ENCODE results near the gene ZNF888. TPM values are rescaled to one million over a fixed set of nuclear protein-coding genes. Genes with fewer than 3 reads are reported as not detected.
"Not testable (repeated sequence)": the region's sequence is repeated elsewhere in the genome, so short reads cannot be mapped to it uniquely, and the experiment has no call there.

Gene ZNF888
- total RNA-seq, 4 donors from 2014 or later, result 1.9 to 4.6 (median 2.9) TPM

GRCh38 chr19:52889931-52890330, 33.3 kb downstream of the ZNF888 start:
- TF ChIP-seq POLR2A (IDR thresholded peaks at IDR 0.05) (no peak), CTCF (IDR thresholded peaks at IDR 0.05) (no peak), EP300 (IDR thresholded peaks at IDR 0.05) (no peak)
- Histone ChIP-seq H3K27me3 (no peaks in the 10 kb centered on the region), H3K9me3 (no peaks in the 10 kb centered on the region), H3K36me3 (peaks cover 3 to 91% (median 8%) of the 10 kb centered on the region in 3 donors), H3K4me3 (no peak overlapping the region), H3K4me1 (no peaks in the 10 kb centered on the region), H3K27ac (no peak overlapping the region)
- no peak for DNase-seq (ENCODE audit: low spot score in 2 of 2)
- WGBS, 2 donors, result 89 to 94% methylated on average over 4 of the region's 4 CpGs

GRCh38 chr19:52889076-52889475, 34.2 kb downstream of the ZNF888 start:
- peaks cover 0 to 7% (median 0%) of the 10 kb centered on the region in 4 donors for H3K9me3 ChIP-seq
- H3K27ac ChIP-seq, result no peak overlapping the region
- H3K27me3 ChIP-seq, result no peaks in the 10 kb centered on the region
- no peaks in the 10 kb centered on the region for H3K4me1 ChIP-seq
- DNase-seq (ENCODE audit: low spot score in 2 of 2), result no peak
- WGBS, 2 donors, result 74 to 75% methylated on average over 7 of the region's 7 CpGs
- TF ChIP-seq POLR2A (IDR thresholded peaks at IDR 0.05), result no peak
- no peak for TF ChIP-seq EP300 (IDR thresholded peaks at IDR 0.05)
- TF ChIP-seq CTCF (IDR thresholded peaks at IDR 0.05), result no peak
- H3K4me3 ChIP-seq, result no peak overlapping the region
- peaks cover 3 to 93% (median 12%) of the 10 kb centered on the region in 3 donors for H3K36me3 ChIP-seq

GRCh38 chr19:52880895-52881389, 42.3 kb downstream of the ZNF888 start:
- H3K9me3 ChIP-seq, result peaks cover 3 to 78% (median 11%) of the 10 kb centered on the region in 4 donors
- no peaks in the 10 kb centered on the region for H3K27me3 ChIP-seq
- peaks cover 5 to 90% (median 36%) of the 10 kb centered on the region in 3 donors for H3K36me3 ChIP-seq
- 88 to 95% methylated on average over 11 of the region's 11 CpGs for WGBS, 2 donors
- no peak for DNase-seq (ENCODE audit: low spot score in 2 of 2)
- no peaks in the 10 kb centered on the region for H3K4me1 ChIP-seq
- no peak overlapping the region for H3K4me3 ChIP-seq
- TF ChIP-seq EP300 (IDR thresholded peaks at IDR 0.05) (no peak), POLR2A (IDR thresholded peaks at IDR 0.05) (no peak), CTCF (IDR thresholded peaks at IDR 0.05) (no peak)
- no peak overlapping the region for H3K27ac ChIP-seq

- not testable (repeated sequence) for H3K4me1 ChIP-seq; H3K27me3 ChIP-seq; H3K27ac ChIP-seq; H3K4me3 ChIP-seq; DNase-seq (ENCODE audit: low spot score in 2 of 2)
- Histone ChIP-seq H3K9me3 (peaks cover 0 to 11% (median 0%) of the 10 kb centered on the region in 4 donors), H3K36me3 (peaks cover 0 to 40% (median 0%) of the 10 kb centered on the region in 3 donors)
- 80 to 81% methylated on average over 6 of the region's 6 CpGs for WGBS, 2 donors
Measured at GRCh38 chr19:52872996-52873395, 50.2 kb downstream of the ZNF888 start.

GRCh38 chr19:52871466-52871865, 51.8 kb downstream of the ZNF888 start:
- WGBS, 2 donors, result 82% methylated on average over 3 of the region's 3 CpGs

GRCh38 chr19:52868031-52868430, 55.2 kb downstream of the ZNF888 start:
- WGBS, 2 donors, result 82 to 84% methylated on average over 11 of the region's 11 CpGs
- not testable (repeated sequence) for H3K9me3 ChIP-seq; H3K4me3 ChIP-seq; H3K27me3 ChIP-seq; DNase-seq (ENCODE audit: low spot score in 2 of 2); H3K4me1 ChIP-seq; H3K27ac ChIP-seq
- H3K36me3 ChIP-seq, result peaks cover 0 to 31% (median 0%) of the 10 kb centered on the region in 3 donors

More at GRCh38 chr19:52871466-52871865, 51.8 kb downstream of the ZNF888 start:
- Histone ChIP-seq H3K4me3 (no peak overlapping the region), H3K9me3 (no peaks in the 10 kb centered on the region), H3K27ac (no peak overlapping the region), H3K36me3 (peaks cover 0 to 38% (median 0%) of the 10 kb centered on the region in 3 donors), H3K27me3 (no peaks in the 10 kb centered on the region), H3K4me1 (no peaks in the 10 kb centered on the region)
- DNase-seq (ENCODE audit: low spot score in 2 of 2), result no peak
- TF ChIP-seq POLR2A (IDR thresholded peaks at IDR 0.05), result no peak
- no peak for TF ChIP-seq CTCF (IDR thresholded peaks at IDR 0.05)
- no peak for TF ChIP-seq EP300 (IDR thresholded peaks at IDR 0.05)
